Measurements from ENCODE around the gene SIX5.

The SIX5 gene

DNA sequence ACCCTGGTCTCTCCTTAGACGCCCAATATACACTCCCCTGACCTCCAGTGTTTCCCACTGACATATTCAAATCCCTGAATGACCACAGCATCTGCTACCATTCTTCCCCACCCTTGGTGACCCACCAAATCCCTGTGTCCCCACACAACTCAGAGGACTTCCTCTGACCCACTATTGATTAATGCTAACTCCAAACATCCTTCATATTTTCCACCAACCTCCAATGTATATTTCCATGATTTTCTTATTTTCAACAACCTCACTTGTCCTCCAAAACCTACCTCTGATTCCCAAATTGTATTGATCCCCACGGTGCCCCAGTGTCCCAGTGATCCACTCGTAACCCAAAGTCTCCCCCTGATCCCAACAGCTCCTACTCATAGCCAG is 24.1 kb upstream of the SIX5 start:
- no peak for TF ChIP-seq CTCF (IDR thresholded peaks at IDR 0.05; ENCODE audit: borderline replicate concordance, control extremely low read depth, extremely low read depth, insufficient read depth, missing control alignments)
- in situ Hi-C loops (cut with MboI; ENCODE audit: low sequenced_read_pairs, unreplicated experiment), result no loop called here
- DNase-seq (ENCODE audit: low spot score), result no peak

GRCh38 chr19:45792470-45793177 is 23.6 kb upstream of the SIX5 start, which contains the start of gene DMWD:
Gene DMWD (minus strand): TSS chr19:45792845. CDS start chr19:45792756, 89 bp downstream.
- TF ChIP-seq CTCF (IDR thresholded peaks at IDR 0.05; ENCODE audit: borderline replicate concordance, control extremely low read depth, extremely low read depth, insufficient read depth, missing control alignments), result no peak
- in situ Hi-C loops (cut with MboI; ENCODE audit: low sequenced_read_pairs, unreplicated experiment), result no loop called here
- peak; percentile 99 for DNase-seq (ENCODE audit: low spot score)

DNA sequence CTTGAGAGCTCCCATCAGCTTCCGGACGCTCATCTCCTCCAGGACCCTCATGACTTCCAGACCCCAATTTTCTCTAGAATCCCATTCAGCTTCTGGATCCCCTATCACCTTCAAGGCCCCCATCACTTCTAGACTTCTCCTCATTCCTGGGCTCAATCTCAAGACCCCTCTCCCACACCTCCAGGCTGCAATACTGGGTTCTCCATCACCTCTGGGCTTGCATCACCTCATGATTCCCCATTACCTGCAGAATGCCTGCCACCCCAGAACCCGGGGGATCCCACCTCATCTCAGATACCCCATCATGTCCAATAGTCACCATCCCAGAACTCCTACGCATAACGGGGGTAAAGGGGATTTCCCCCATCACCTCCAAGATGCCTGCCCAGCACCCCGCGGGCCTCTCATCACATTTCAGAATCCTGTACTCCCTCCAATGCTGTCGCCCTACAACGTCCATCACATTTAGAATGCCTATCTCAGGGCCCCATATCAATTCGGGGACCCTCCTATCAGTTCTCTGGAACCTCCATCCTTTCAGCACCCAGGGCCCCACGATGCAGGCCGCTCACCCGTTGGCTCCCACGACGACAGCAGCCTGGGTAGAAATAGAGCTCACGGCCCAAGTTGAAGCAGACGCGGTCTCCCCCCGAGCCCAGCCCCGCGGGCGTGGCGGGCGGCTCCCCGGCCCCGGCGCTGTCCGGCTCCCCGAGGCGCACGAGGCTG is 22.9 kb upstream of the SIX5 start:
- no peak for TF ChIP-seq CTCF (IDR thresholded peaks at IDR 0.05; ENCODE audit: borderline replicate concordance, control extremely low read depth, extremely low read depth, insufficient read depth, missing control alignments)
- DNase-seq (ENCODE audit: low spot score), result no peak
- in situ Hi-C loops (cut with MboI; ENCODE audit: low sequenced_read_pairs, unreplicated experiment), result no loop called here

DNA sequence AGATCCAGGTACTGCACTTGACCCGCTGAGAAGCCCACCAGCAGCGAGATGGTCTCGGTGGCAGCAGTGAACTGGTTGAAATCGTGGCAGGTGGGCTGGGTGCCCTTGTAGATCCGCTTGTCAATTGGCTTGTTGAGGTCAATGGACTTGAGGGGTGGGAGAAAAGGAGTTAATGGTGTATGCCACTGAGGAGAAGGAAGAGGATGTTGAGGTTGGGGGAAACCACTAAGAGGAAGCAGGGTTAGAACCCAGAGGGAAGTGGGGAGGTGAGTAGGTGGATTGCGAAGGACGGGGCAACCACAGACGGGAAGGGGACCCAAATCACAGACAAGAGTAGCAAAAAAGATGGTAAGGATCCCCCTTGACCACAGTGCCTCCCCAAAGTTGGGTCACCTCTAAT is 21.9 kb upstream of the SIX5 start:
- no peak for TF ChIP-seq CTCF (IDR thresholded peaks at IDR 0.05; ENCODE audit: borderline replicate concordance, control extremely low read depth, extremely low read depth, insufficient read depth, missing control alignments)
- no peak for DNase-seq (ENCODE audit: low spot score)
- in situ Hi-C loops (cut with MboI; ENCODE audit: low sequenced_read_pairs, unreplicated experiment), result no loop called here

GRCh38 chr19:45789035-45789786 is 20.2 kb upstream of the SIX5 start:
- TF ChIP-seq CTCF (IDR thresholded peaks at IDR 0.05; ENCODE audit: borderline replicate concordance, control extremely low read depth, extremely low read depth, insufficient read depth, missing control alignments), result no peak
- in situ Hi-C loops (cut with MboI; ENCODE audit: low sequenced_read_pairs, unreplicated experiment), result no loop called here
- no peak for DNase-seq (ENCODE audit: low spot score)

DNA sequence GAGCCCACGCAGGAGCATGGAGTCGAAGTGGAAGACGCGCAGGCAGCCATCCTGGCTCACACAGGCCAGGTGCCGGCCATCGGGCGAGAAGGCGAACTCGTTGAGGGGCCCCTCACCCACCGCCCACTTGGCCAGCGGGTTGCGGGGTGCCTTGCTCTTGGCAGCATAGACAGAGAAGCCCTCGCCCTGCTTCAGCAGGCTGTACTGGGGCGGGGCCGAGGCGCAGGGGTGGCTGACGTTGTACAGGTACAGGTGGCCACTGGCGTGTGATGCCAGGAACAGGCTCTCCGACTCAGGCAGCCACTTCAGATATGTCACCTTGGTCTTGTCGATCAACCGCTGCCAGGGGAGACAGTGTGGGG is 17.5 kb upstream of the SIX5 start:
- DNase-seq (ENCODE audit: low spot score), result no peak
- in situ Hi-C loops (cut with MboI; ENCODE audit: low sequenced_read_pairs, unreplicated experiment), result no loop called here
- no peak for TF ChIP-seq CTCF (IDR thresholded peaks at IDR 0.05; ENCODE audit: borderline replicate concordance, control extremely low read depth, extremely low read depth, insufficient read depth, missing control alignments)

Data from GM13976 (cell line).